WTC11 (cell line): ENCODE data around the gene CELF1. TPM values are rescaled to one million over a fixed set of nuclear protein-coding genes. Genes with fewer than 3 reads are reported as not detected.

Experiments
- ATAC-seq: fragments of 200-7000 bp; cut with Tn5 transposase; 2 replicates; pipeline ENCODE4 v1.10.0; 2021; ENCODE audit warnings: mild to moderate bottlenecking, moderate library complexity
- CTCF ChIA-PET: fragments of 300-600 bp; sonication (Branson Sonifier 250); formaldehyde crosslinking; loops from one replicate; lab custom pipeline; 2021; ENCODE audit warnings: antibody characterized with exemption; lab: Charles Lee
- POLR2A ChIA-PET: fragments of 350-600 bp; sonication (Branson Sonifier 250); formaldehyde crosslinking; loops from one replicate; lab custom pipeline; 2021; ENCODE audit warnings: antibody characterized with exemption; lab: Charles Lee
- DNase-seq: peaks from one replicate; pipeline ENCODE4 v3.0.0; 2021; ENCODE audit warnings: low spot score
- H3K27ac Mint-ChIP-seq: 2 replicates; pipeline ENCODE4 v1.8.0; 2021; ENCODE audit warnings: mixed read lengths
- H3K27me3 Mint-ChIP-seq: 2 replicates; pipeline ENCODE4 v1.8.0; 2021; ENCODE audit warnings: low read depth, mild to moderate bottlenecking, moderate library complexity, mixed read lengths
- H3K36me3 Mint-ChIP-seq: 2 replicates; pipeline ENCODE4 v1.8.0; 2021; ENCODE audit warnings: mixed read lengths
- H3K4me1 Mint-ChIP-seq: 2 replicates; pipeline ENCODE4 v1.8.0; 2022; ENCODE audit warnings: mixed read lengths
- H3K4me3 Mint-ChIP-seq: 2 replicates; pipeline ENCODE4 v1.8.0; 2021; ENCODE audit warnings: mild to moderate bottlenecking, moderate library complexity, mixed read lengths
- H3K9me3 Mint-ChIP-seq: 2 replicates; pipeline ENCODE4 v1.8.0; 2021; ENCODE audit warnings: mixed read lengths
- CBFB ChIP-seq: sonication (generic); formaldehyde crosslinking; IDR thresholded peaks from 2 replicates; pipeline ENCODE4 v1.8.1; 2022; ENCODE audit warnings: mild to moderate bottlenecking, low read depth, missing genetic modification reagents
- CREM ChIP-seq: sonication (generic); formaldehyde crosslinking; IDR thresholded peaks from 2 replicates; pipeline ENCODE4 v1.8.1; 2022; ENCODE audit warnings: mild to moderate bottlenecking, missing genetic modification reagents, moderate library complexity
- NR3C1 ChIP-seq: sonication (generic); formaldehyde crosslinking; conservative IDR thresholded peaks from 2 replicates; pipeline ENCODE4 v1.8.1; 2023; ENCODE audit warnings: low read depth, mild to moderate bottlenecking, missing genetic modification reagents
- ZNF138 ChIP-seq: sonication (generic); formaldehyde crosslinking; conservative IDR thresholded peaks from 2 replicates; pipeline ENCODE4 v1.8.1; 2022; ENCODE audit warnings: mild to moderate bottlenecking, moderate library complexity, missing genetic modification reagents
- ZNF396 ChIP-seq: fragments of 250-450 bp; sonication (Bioruptor Pico); IDR thresholded peaks from 2 replicates; pipeline ENCODE4 v1.8.0; 2021; ENCODE audit warnings: mild to moderate bottlenecking, moderate library complexity, borderline replicate concordance
- total RNA-seq: library from RNA; stranded (reverse); gene quantifications from 3 replicates; pipeline ENCODE4 v1.2.3, GENCODE V29; 2021
- TF ChIP-seq, protein P1 (sequence below): sonication (generic); formaldehyde crosslinking; IDR thresholded peaks from 2 replicates; pipeline ENCODE4 v1.8.0; 2022; ENCODE audit warnings: mild to moderate bottlenecking, missing genetic modification reagents
- TF ChIP-seq, protein P2 (sequence below): sonication (generic); formaldehyde crosslinking; conservative IDR thresholded peaks from 2 replicates; pipeline ENCODE4 v1.8.1; 2023; ENCODE audit warnings: mild to moderate bottlenecking, low read depth, missing genetic modification reagents, moderate library complexity
- TF ChIP-seq, protein P3 (sequence below): sonication (generic); formaldehyde crosslinking; IDR thresholded peaks from 2 replicates; pipeline ENCODE4 v1.8.0; 2023; ENCODE audit warnings: missing genetic modification reagents
- TF ChIP-seq, protein P4 (sequence below): fragments of 250-450 bp; sonication (Bioruptor Pico); IDR thresholded peaks from 2 replicates; pipeline ENCODE4 v1.9.0; 2021; ENCODE audit warnings: mild to moderate bottlenecking, borderline replicate concordance
- TF ChIP-seq, protein P5 (sequence below): sonication (generic); formaldehyde crosslinking; IDR thresholded peaks from 2 replicates; pipeline ENCODE4 v1.8.1; 2023; ENCODE audit warnings: mild to moderate bottlenecking, missing genetic modification reagents, moderate library complexity
- TF ChIP-seq, protein P6 (sequence below): sonication (generic); formaldehyde crosslinking; IDR thresholded peaks from 2 replicates; pipeline ENCODE4 v1.8.1; 2022; ENCODE audit warnings: low read depth, mild to moderate bottlenecking, moderate library complexity, missing genetic modification reagents, borderline replicate concordance
- TF ChIP-seq, protein P7 (sequence below): fragments of 250-450 bp; sonication (Bioruptor Pico); IDR thresholded peaks from 2 replicates; pipeline ENCODE4 v1.9.0; 2021; ENCODE audit warnings: mild to moderate bottlenecking
- TF ChIP-seq, protein P8 (sequence below): sonication (generic); formaldehyde crosslinking; conservative IDR thresholded peaks from 2 replicates; pipeline ENCODE4 v1.8.1; 2022; ENCODE audit warnings: mild to moderate bottlenecking, missing genetic modification reagents

Gene CELF1
- total RNA-seq, 1 experiment from 2014 or later: 177 TPM

DNA sequence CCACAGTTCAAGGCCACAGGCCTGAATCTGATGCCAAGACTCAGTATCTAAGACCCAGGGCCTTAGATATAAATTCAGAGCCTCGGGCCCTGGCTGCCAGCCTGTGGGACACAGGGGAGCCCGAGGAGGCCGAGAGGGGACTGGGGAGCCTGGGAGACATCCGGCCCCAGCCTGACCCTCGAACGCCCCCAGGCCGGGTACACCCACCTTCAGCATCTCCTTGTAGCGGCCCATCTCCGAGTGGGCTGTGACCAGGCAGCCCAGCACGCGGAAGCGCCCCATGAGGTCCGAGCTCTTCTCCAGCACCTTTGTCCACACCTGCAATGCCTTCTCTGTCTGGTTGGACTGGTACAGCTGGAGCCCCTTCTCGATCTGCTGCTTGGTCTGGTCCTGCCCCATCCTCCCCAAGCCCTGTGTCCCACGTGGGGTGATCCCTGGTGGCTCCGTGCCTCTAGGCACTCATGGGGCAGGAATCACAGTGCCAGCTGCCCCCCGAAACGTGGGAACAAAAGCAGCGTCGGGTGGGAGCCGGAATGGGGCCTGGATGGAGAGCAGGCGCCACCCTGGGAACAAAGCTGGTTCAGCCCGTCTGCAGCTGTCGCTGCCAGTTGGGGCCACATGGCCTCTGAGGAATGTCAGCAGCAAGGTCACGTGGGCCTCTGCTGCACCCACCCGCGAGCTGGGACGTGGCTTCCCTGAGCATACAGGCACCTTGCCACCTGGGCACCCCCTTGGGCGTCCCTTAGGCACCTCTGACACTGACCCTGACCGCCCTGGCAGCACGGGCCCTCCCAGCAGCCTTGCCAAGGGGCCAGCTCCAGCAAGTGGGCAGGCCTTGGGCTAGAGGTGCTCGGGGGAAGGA is 104.1 kb downstream of the CELF1 start, which contains the start of gene RAPSN (continued):
- TF ChIP-seq, protein P1, sequence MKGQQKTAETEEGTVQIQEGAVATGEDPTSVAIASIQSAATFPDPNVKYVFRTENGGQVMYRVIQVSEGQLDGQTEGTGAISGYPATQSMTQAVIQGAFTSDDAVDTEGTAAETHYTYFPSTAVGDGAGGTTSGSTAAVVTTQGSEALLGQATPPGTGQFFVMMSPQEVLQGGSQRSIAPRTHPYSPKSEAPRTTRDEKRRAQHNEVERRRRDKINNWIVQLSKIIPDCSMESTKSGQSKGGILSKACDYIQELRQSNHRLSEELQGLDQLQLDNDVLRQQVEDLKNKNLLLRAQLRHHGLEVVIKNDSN (CRISPR knock-in tag): peak; percentile 68; the same call in 1 of the 2 replicates
- TF ChIP-seq, protein P2, sequence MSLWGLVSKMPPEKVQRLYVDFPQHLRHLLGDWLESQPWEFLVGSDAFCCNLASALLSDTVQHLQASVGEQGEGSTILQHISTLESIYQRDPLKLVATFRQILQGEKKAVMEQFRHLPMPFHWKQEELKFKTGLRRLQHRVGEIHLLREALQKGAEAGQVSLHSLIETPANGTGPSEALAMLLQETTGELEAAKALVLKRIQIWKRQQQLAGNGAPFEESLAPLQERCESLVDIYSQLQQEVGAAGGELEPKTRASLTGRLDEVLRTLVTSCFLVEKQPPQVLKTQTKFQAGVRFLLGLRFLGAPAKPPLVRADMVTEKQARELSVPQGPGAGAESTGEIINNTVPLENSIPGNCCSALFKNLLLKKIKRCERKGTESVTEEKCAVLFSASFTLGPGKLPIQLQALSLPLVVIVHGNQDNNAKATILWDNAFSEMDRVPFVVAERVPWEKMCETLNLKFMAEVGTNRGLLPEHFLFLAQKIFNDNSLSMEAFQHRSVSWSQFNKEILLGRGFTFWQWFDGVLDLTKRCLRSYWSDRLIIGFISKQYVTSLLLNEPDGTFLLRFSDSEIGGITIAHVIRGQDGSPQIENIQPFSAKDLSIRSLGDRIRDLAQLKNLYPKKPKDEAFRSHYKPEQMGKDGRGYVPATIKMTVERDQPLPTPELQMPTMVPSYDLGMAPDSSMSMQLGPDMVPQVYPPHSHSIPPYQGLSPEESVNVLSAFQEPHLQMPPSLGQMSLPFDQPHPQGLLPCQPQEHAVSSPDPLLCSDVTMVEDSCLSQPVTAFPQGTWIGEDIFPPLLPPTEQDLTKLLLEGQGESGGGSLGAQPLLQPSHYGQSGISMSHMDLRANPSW: no peak
- TF ChIP-seq ZNF396 (CRISPR knock-in tag): no peak
- TF ChIP-seq, protein P3, sequence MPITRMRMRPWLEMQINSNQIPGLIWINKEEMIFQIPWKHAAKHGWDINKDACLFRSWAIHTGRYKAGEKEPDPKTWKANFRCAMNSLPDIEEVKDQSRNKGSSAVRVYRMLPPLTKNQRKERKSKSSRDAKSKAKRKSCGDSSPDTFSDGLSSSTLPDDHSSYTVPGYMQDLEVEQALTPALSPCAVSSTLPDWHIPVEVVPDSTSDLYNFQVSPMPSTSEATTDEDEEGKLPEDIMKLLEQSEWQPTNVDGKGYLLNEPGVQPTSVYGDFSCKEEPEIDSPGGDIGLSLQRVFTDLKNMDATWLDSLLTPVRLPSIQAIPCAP (CRISPR knock-in tag): no peak
- no peak for TF ChIP-seq ZNF138
- no peak for TF ChIP-seq CBFB (CRISPR knock-in tag)
- no peak for TF ChIP-seq CREM (CRISPR knock-in tag)
- TF ChIP-seq, protein P4, sequence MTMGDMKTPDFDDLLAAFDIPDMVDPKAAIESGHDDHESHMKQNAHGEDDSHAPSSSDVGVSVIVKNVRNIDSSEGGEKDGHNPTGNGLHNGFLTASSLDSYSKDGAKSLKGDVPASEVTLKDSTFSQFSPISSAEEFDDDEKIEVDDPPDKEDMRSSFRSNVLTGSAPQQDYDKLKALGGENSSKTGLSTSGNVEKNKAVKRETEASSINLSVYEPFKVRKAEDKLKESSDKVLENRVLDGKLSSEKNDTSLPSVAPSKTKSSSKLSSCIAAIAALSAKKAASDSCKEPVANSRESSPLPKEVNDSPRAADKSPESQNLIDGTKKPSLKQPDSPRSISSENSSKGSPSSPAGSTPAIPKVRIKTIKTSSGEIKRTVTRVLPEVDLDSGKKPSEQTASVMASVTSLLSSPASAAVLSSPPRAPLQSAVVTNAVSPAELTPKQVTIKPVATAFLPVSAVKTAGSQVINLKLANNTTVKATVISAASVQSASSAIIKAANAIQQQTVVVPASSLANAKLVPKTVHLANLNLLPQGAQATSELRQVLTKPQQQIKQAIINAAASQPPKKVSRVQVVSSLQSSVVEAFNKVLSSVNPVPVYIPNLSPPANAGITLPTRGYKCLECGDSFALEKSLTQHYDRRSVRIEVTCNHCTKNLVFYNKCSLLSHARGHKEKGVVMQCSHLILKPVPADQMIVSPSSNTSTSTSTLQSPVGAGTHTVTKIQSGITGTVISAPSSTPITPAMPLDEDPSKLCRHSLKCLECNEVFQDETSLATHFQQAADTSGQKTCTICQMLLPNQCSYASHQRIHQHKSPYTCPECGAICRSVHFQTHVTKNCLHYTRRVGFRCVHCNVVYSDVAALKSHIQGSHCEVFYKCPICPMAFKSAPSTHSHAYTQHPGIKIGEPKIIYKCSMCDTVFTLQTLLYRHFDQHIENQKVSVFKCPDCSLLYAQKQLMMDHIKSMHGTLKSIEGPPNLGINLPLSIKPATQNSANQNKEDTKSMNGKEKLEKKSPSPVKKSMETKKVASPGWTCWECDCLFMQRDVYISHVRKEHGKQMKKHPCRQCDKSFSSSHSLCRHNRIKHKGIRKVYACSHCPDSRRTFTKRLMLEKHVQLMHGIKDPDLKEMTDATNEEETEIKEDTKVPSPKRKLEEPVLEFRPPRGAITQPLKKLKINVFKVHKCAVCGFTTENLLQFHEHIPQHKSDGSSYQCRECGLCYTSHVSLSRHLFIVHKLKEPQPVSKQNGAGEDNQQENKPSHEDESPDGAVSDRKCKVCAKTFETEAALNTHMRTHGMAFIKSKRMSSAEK (CRISPR knock-in tag): no peak
- TF ChIP-seq, protein P5, sequence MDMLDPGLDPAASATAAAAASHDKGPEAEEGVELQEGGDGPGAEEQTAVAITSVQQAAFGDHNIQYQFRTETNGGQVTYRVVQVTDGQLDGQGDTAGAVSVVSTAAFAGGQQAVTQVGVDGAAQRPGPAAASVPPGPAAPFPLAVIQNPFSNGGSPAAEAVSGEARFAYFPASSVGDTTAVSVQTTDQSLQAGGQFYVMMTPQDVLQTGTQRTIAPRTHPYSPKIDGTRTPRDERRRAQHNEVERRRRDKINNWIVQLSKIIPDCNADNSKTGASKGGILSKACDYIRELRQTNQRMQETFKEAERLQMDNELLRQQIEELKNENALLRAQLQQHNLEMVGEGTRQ: 0 out of 2 replicates have a peak, but pooled peaks have one; percentile 17

DNA sequence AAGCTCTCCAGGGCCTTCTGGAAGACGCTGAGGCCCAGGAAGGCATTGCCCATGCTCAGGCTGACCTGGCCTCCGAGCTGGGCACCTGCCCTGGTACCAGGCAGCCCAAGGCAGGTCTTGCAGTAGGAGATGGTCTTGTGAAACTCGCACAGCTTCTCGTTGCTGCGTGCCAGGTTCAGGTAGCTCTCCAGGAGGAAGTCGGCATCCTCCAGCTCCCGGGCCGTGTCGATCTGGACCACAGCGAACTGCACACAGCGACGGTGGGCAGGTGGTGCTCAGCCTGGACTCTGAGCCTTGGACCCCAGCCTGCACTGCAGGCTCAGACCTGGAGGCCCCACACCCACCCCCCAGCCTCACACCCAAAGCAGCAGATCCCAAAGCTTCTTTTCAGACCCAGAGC is 105.0 kb downstream of the CELF1 start:
- no peaks in the 10 kb centered on the region for H3K27me3 Mint-ChIP-seq
- POLR2A ChIA-PET: no interaction called here
- no peaks in the 10 kb centered on the region for H3K36me3 Mint-ChIP-seq
- CTCF ChIA-PET: interaction anchor here (0.7 kb wide), 1 partner anchor 36 kb away, joined by 3 read pairs; no protein-coding TSS in a partner anchor
- ATAC-seq (no peak), DNase-seq (no peak)
- TF ChIP-seq, protein P6, sequence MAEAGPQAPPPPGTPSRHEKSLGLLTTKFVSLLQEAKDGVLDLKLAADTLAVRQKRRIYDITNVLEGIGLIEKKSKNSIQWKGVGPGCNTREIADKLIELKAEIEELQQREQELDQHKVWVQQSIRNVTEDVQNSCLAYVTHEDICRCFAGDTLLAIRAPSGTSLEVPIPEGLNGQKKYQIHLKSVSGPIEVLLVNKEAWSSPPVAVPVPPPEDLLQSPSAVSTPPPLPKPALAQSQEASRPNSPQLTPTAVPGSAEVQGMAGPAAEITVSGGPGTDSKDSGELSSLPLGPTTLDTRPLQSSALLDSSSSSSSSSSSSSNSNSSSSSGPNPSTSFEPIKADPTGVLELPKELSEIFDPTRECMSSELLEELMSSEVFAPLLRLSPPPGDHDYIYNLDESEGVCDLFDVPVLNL (CRISPR knock-in tag): no peak
- TF ChIP-seq, protein P7, sequence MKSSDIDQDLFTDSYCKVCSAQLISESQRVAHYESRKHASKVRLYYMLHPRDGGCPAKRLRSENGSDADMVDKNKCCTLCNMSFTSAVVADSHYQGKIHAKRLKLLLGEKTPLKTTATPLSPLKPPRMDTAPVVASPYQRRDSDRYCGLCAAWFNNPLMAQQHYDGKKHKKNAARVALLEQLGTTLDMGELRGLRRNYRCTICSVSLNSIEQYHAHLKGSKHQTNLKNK: no peak
- TF ChIP-seq, protein P8, sequence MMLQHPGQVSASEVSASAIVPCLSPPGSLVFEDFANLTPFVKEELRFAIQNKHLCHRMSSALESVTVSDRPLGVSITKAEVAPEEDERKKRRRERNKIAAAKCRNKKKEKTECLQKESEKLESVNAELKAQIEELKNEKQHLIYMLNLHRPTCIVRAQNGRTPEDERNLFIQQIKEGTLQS (CRISPR knock-in tag): no peak
- TF ChIP-seq NR3C1 (CRISPR knock-in tag): no peak
- H3K27ac Mint-ChIP-seq: peak overlapping the region; percentile 62; the same call in 1 of the 2 replicates
- no peaks in the 10 kb centered on the region for H3K4me1 Mint-ChIP-seq
- H3K4me3 Mint-ChIP-seq: no peak overlapping the region
- no peaks in the 10 kb centered on the region for H3K9me3 Mint-ChIP-seq
